Tongue (tissue), 3 donors: ENCODE results near the gene TFDP2. TPM values are rescaled to one million over a fixed set of nuclear protein-coding genes. Genes with fewer than 3 reads are reported as not detected.
"Not testable (repeated sequence)": the region's sequence is repeated elsewhere in the genome, so short reads cannot be mapped to it uniquely, and the experiment has no call there.

Experiments
- DNase-seq: peaks from one replicate; pipeline ENCODE4 v3.0.0-alpha.2; 2015
- small RNA-seq: library from RNA; depleted of rRNA; stranded (forward); fragments of <200 nt; gene quantifications from one replicate; pipeline ENCODE3, GENCODE V24; 2014; ENCODE audit warnings: low replicate concordance
- total RNA-seq: library from RNA; depleted of rRNA; stranded (reverse); fragments of >200 nt; gene quantifications from one replicate; pipeline ENCODE4 v1.2.3, GENCODE V29; 2014

TFDP2 gene
- total RNA-seq, 1 donor from 2014 or later: 256 TPM

GRCh38 chr3:141921316-141921715 is 228.0 kb downstream of the TFDP2 start:
- DNase-seq: no peak

DNA sequence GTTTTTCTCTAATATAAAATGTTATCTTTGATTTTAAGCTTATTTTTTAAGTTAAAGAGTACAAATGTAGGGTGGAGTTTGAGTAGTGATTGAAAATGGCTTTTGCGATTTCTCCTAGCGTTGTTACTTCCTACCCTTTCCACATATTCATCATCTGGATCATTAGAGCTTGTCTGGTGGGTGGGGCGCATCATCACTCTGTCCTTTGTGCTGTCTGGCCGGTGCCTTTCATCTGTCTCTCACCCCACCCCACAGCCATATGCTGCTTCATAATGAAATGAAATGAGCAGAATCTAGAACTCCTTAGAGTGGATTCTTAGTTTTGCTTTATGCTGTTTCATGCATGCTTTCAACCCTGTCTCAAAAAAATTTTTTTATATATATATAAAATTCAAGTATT is 228.6 kb downstream of the TFDP2 start:
- no peak for DNase-seq

GRCh38 chr3:141915766-141916165 is 233.6 kb downstream of the TFDP2 start:
- DNase-seq: no peak

DNA sequence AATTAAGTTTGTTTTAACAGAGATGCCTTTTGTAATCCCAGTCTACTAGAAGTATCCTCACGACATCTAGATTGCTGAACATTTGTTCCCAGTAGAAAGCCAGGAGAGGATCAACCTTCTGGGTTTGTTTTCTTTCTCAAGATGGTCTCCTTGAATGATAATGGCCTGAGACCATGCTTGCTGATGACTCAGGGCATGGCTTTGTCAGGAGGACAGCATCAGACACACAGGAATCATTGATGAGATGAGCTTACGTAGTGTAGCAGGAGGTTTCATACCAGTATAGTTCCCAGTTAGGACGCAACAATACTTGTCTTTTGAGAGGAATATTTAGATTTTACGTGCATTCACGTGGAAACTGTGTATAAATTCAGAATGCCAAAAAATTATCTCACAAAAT is 234.3 kb downstream of the TFDP2 start:
- no peak for DNase-seq

- no peak for DNase-seq
These were observed 235.0 kb downstream of the TFDP2 start for GRCh38 chr3:141914311-141914710.

DNA sequence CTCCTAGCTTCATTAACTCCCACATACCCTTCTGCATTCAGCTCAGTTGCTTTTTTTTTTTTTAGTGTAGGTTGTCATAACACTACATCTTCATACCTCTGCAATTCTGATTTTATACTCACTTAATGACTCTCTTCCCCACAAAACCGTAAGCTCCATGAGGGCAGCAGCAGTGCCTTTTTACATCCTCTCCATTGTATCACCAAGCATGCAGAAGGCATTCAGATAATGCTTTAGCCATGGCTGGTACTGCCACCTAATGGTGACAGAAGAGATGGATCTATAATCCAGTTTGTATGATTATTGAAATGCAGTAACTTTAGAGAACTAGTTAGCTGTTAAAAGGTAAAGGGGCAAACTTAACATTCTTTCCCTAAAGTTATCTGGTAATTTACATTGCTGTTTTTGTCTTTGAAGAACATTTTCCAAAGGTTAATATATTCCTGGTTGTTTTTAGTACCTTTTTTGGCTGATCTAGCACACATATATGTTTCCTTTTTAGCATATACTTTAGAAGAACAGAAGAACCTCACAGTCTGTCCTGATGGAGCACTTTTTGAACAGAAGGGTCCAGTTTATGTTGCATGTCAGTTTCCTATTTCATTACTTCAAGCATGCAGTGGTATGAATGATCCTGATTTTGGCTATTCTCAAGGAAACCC is 236.1 kb downstream of the TFDP2 start:
- peak; percentile 66 for DNase-seq

DNA sequence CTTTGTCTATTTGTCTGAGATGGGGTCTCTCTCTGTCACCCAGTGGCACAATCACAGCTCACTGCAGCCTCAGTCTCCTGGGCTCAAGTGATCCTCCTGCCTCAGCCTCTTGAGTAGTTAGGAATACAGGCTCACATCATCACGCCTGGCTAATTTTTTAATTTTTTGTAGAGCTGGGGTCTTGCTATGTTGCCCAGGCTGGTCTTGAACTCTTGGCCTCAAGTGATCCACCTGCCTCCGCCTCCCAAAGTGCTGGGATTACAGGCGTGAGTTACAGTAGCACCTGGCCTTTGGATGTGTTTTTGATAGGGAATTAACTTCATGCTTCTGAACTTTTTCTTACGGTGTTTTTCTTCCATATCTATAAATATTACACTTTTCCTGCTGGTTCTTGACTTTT is 239.4 kb downstream of the TFDP2 start:
- not testable (repeated sequence) for DNase-seq

GRCh38 chr3:141909408-141909807 is 239.9 kb downstream of the TFDP2 start:
- no peak for DNase-seq

- no peak for DNase-seq
These were observed 244.2 kb downstream of the TFDP2 start for GRCh38 chr3:141905129-141905528.

- no peak for DNase-seq
These were observed 245.1 kb downstream of the TFDP2 start for GRCh38 chr3:141904203-141904602.

- no peak for DNase-seq
These were observed 247.4 kb downstream of the TFDP2 start for GRCh38 chr3:141901914-141902313.

DNA sequence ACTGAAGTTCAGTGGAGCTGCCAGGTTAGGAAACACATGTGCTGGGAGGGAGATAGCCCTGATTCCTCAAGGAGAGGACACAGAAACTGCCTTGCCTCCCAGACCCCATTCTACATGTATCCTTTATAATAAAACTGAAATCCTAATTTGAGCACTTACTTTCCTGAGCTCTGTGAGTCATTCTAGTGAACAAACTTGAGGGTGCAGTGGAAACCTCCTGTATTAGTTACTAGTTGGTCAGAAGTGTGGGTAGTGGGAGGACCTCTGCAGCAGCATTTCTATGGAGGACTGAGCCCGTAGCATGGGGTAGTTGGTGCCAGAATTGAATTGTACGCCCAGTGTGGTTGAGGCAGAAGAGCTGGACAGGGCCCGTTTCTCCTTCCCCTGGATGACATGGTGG is 249.0 kb downstream of the TFDP2 start:
- no peak for DNase-seq

DNA sequence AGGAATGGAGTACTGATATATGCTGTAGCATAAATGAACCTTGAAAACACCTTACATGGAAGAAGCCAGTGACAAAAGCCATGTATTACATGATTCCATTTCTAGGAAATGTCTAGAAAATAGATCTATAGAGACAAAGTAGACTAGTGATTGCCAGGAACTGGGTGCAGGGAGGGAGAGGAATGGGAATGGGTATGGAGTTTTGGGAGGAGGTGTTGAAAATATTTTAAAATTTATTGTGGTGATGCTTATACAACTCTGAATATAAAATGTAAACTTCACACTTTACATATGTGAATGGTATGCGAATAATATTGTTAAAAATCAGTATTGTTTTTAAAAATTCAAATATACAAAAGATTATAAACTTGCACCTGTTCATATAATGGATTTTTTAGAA is 250.4 kb downstream of the TFDP2 start:
- no peak for DNase-seq

DNA sequence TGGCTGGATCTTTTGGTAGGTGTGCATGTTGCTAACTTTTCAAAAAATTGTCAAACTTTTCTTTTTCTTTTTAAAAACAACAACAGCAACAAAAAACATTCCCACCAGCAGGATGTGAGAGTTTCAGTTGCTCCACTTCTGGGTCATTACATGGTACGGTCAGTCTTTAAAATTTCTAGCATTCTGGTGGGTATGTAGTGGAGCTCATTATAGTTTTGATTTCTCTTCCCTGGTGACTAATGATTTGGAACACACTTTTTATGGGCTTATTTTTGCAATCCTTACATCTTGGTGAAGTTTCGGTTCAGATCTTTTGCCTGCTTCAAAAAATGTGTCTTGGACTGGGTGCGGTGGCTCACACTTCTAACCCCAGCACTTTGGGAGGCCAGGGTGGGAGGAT is 253.6 kb downstream of the TFDP2 start:
- DNase-seq: no peak

- no peak for DNase-seq
These were observed 254.7 kb downstream of the TFDP2 start for GRCh38 chr3:141894524-141895176.

Small RNAs within 50 kb of the gene (small RNA-seq; reads per million reads assigned to genes)
- not detected for gene RNU6-425P
- gene RNU6-509P: not detected

Other genes starting within 250 kb of the TFDP2 start
- 42.4 TPM for gene GK5, start 76.0 kb upstream of the TFDP2 start, total RNA-seq